ENCODE measurements around the gene MTMR3.

GRCh38 chr22:29887358-29887757 is 4.4 kb downstream of the MTMR3 start:
- TF ChIP-seq CTCF (IDR thresholded peaks at IDR 0.05) (no peak), POLR2A (IDR thresholded peaks at IDR 0.05) (no peak)
